Right ventricle myocardium inferior (tissue), 1 donor: Measurements from ENCODE around the gene IL31. TPM values are rescaled to one million over a fixed set of nuclear protein-coding genes. Genes with fewer than 3 reads are reported as not detected.

Source experiments
- ATAC-seq: fragments of 200-7000 bp; cut with Tn5 transposase; one replicate; pipeline ENCODE4 v1.9.1; 2020; ENCODE audit warnings: mild to moderate bottlenecking, moderate library complexity
- DNase-seq: peaks from one replicate; pipeline ENCODE4 v3.0.0; 2021; ENCODE audit errors: missing footprints
- intact Hi-C: fragments of 100-400 bp; cut with DNase I; formaldehyde crosslinking; loops from one replicate; pipeline ENCODE4 v1.11.0; 2022
- total RNA-seq: library from RNA; stranded (reverse); fragmentation: NEBNext Ultra II Directional; extraction: Animal tissue kit (Norgen Biotek cat#: 25700); gene quantifications from one replicate; pipeline ENCODE4 v1.2.1, GENCODE V29; 2021
- donor health status: DM: no; HTN: yes; CAD: no; lungs with severe emphysema.

IL31 gene
- total RNA-seq, 1 donor from 2014 or later = not detected

DNA sequence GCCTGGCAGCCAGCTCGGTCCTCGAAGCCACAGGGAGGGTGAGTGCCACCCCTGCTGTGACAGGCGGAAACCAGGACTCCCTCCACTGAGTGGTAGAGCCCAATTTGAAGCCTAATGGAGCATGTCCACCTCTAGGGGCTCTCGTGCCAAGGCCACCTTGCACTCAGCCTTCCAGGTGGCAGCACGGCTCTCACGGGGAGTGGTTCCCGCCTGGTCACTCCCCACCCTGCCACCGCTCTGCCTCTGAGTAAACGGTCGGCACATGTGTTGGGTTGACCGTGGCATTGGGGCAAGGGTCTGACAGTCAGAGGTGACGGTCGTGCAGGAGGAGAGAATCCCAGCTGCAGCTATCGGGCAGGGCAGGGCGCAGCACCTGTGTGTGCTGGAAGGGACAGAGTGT, 34.8 kb downstream of the IL31 start:
- DNase-seq (no peak), ATAC-seq (no peak)
- intact Hi-C loops = no loop called here

- DNase-seq = no peak
- ATAC-seq = no peak
- intact Hi-C loops = no loop called here
Observed at GRCh38 chr12:122138616-122139015, 35.4 kb downstream of the IL31 start.

DNA sequence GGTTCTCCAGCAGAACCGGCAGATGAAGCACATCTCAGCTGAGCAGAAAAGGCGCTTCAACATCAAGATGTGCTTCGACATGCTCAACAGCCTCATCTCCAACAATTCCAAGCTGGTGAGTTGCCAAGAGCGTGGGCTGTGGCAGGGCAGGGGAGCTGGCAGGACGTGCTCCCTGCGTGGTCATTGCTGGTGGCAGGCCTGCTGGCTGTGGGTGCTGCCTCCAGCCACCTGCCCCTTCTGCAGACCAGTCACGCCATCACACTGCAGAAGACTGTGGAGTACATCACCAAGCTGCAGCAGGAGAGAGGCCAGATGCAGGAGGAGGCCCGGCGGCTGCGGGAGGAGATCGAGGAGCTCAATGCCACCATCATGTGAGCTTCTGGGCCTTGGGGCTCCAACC, 35.8 kb downstream of the IL31 start:
- no peak for ATAC-seq
- DNase-seq = no peak
- intact Hi-C loops = no loop called here

DNA sequence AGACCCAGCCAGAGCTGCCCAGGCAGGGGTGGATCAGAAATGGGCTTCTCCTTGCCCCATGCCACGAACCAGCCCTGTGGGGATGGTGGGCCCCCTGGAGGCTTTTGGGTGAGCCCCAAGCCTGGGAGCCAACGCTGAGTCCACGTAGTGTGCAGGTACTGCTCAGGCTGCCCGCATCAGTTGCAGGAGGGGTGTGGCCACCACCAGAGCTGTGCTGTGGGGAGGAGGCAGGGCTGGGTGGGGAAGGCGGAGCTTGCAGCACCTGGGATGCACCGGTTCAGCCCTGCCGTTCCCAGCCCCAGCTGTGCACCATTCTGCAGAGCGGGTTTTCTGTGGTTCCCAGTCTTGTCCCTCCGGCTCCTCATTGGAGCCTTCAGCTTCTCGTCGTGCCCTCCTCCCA, 36.3 kb downstream of the IL31 start:
- intact Hi-C loops = no loop called here
- no peak for DNase-seq
- ATAC-seq = no peak

GRCh38 chr12:122137229-122137628, 36.8 kb downstream of the IL31 start:
- DNase-seq = no peak
- intact Hi-C loops = no loop called here
- no peak for ATAC-seq

- ATAC-seq = no peak
- DNase-seq = no peak
- intact Hi-C loops = no loop called here
Observed at GRCh38 chr12:122135437-122136031, 38.5 kb downstream of the IL31 start.

DNA sequence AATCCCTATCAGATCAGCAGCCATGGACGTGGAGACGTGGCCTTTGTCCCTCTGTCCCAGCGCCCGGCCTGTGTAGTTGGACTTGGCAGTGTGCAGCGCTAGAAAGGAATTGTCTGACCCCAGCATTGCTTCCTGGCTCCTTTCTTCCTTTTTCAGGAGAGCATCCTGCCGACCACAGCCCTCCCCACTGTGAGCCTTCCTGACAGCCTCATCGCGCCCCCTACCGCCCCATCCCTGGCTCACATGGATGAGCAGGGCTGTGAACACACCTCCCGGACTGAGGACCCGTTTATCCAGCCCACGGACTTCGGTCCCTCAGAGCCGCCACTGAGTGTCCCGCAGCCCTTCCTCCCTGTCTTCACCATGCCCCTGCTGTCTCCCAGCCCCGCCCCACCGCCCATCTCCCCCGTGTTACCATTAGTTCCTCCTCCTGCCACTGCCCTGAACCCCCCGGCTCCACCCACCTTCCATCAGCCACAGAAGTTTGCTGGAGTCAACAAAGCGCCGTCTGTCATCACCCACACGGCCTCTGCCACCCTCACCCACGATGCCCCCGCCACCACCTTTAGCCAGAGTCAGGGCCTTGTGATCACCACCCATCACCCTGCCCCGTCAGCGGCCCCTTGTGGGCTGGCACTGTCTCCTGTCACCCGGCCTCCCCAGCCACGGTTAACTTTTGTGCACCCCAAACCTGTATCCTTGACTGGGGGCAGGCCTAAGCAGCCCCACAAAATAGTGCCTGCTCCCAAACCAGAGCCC, 40.6 kb downstream of the IL31 start:
- ATAC-seq = no peak
- intact Hi-C loops = no loop called here

DNA sequence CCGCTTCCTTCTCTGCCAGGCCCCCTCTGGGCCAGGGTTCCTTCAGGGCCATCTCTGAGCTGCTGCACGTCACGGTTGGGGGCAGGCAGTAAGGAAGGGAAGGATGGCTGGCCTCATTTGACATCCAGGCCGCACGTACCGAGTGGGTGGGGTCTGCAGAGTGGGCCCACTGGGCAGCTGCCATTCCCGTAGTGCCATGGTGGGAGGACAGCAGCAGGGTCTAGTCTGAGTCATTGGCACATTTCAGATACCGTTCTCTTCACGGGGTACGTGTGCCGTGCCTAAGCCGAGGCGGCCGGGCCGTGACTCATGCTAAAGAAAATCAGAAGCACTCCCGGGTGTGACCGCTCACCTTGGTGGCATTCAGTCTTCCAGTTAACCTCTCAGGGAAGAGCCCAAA, 43.9 kb downstream of the IL31 start:
- intact Hi-C loops = no loop called here
- DNase-seq = no peak
- no peak for ATAC-seq

More for the DNA sequence above, 40.6 kb downstream of the IL31 start:
- no peak for DNase-seq

DNA sequence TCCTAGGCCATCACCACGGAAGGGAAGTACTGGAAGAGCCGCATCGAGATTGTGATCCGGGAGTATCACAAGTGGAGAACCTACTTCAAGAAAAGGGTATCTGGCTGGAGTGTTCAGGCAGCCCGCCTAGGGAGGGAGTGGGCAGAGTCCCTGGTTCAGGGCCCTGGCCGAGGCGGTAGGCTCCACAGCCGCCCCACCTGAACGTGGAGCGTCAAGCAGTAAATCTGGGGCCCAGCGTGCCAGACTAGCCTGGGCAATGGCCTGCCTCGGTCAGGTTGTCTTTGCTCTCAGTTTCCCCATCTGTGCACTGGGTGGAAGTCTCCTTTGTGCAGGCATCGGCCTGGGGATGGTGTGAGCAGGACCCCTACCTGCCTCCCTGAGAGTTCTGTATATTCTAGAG, 44.9 kb downstream of the IL31 start:
- no peak for DNase-seq
- intact Hi-C loops = loop anchor here (10.0 kb wide), 1 partner anchor 174 kb away; no protein-coding TSS in a partner anchor

GRCh38 chr12:122128481-122128880, 45.5 kb downstream of the IL31 start:
- ATAC-seq (no peak), DNase-seq (no peak)
- intact Hi-C loops = loop anchor here (10.0 kb wide), 1 partner anchor 174 kb away; no protein-coding TSS in a partner anchor

More for the DNA sequence above, 44.9 kb downstream of the IL31 start:
- ATAC-seq = no peak

- intact Hi-C loops = loop anchor here (10.0 kb wide), 1 partner anchor 173 kb away; no protein-coding TSS in a partner anchor
- DNase-seq = no peak
- no peak for ATAC-seq
Observed at GRCh38 chr12:122127839-122128238, 46.2 kb downstream of the IL31 start.

GRCh38 chr12:122126713-122127597, 47.1 kb downstream of the IL31 start:
- ATAC-seq (no peak), DNase-seq (no peak)
- intact Hi-C loops = loop anchor here (10.0 kb wide), 1 partner anchor 172 kb away; no protein-coding TSS in a partner anchor

- ATAC-seq (no peak), DNase-seq (no peak)
- intact Hi-C loops = loop anchor here (10.0 kb wide), 1 partner anchor 171 kb away; no protein-coding TSS in a partner anchor
Observed at GRCh38 chr12:122126342-122126635, 47.7 kb downstream of the IL31 start.

DNA sequence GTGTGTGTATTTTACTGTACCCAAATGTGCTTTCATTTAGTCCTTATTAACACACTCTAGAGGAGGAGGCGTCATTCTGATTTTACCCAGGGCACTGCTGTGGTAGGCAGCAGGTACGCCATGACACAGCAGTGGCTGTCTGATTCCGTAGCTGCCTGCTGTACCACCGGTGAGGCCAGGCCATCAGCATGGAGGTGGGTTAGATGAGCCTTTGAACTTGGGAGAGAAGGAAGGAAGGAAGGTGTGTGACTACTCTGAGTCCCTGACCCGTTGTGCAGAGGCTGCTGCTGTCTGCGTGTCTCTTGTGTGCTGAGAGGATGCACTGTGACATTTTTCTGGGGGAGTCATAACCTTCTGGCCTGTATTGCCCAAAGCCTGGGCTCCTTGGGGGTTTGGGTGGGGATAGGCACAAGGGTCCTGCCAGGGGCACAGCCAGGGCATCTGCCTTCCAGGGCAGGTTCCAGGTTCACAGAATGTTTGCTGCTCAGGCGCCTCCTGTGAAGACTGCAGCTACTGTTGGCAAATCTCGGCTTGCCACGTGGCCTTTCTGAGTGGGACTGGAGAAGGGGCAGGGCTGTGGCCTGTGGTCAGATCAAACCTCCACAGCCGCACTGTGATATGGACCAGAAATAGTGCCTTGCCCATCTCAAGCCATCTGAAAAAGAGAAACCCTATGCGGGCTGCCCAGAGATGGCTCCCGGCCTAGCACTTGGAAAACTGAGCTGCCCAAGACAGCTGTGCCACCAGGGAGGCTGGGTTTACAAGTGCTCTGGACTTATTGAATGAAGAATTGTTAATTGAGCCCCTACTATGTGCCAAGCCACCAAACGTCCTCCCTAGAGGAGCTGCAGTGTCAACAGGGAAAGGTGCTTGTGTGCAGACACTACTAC, 48.3 kb downstream of the IL31 start:
- ATAC-seq = no peak
- intact Hi-C loops = loop anchor here (10.0 kb wide), 1 partner anchor 171 kb away; no protein-coding TSS in a partner anchor
- no peak for DNase-seq

DNA sequence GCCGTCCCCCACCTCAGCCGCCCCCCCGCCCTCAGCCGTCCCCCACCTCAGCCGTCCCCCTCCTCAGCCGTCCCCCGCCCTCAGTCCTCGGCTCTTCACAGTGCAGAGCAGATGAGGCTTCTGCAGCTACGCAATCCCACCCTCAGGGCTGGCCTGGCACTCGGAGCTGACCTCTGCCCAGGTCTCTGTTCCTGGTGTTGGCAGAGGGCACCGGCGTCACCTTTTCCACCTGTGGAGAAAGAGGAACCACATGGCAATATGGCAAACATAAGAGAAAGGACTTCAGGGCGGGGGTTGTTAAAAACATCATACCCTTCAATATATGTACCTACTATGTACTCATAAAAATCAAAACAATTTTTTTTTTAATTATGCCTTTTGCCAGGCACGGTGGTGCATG, 49.7 kb downstream of the IL31 start:
- intact Hi-C loops = loop anchor here (5.0 to 10.0 kb wide), 2 partner anchors 170 to 207 kb away; partner anchors contain the start of gene CFAP251
- DNase-seq (no peak), ATAC-seq (no peak)

DNA sequence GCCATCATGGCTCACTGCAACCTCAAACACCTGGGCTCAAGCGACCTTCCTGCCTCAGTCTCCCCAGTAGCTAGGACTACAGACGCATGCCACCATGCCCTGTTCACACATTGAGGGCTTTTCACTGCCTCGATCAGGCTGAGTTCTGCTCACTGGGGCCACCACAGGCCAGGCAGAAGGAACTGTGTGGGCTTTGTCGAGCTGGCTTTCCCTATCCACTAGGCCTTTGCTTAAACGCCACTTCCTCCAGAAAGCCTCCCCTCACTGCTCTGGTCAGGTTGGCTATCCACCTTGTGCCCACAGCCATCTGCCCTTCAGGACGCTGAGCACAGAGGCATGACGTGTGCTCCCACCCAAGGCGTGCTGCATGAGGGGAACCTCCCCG, 50.3 kb downstream of the IL31 start:
- DNase-seq = no peak
- no peak for ATAC-seq
- intact Hi-C loops = loop anchor here (1.0 to 10.0 kb wide), 4 partner anchors 45 to 206 kb away; partner anchors contain the start of genes CFAP251 and MLXIP

- DNase-seq (no peak), ATAC-seq (peak; percentile 43)
- intact Hi-C loops = loop anchor here (1.0 to 10.0 kb wide), 4 partner anchors 44 to 206 kb away; partner anchors contain the start of genes CFAP251 and MLXIP
Observed at GRCh38 chr12:122123051-122123760, 50.8 kb downstream of the IL31 start.
